HL-60 (cell line): ENCODE measurements around the gene NOXO1.

Experiments used
- CTCF ChIP-seq: IDR thresholded peaks from one replicate; pipeline ENCODE4 v1.5.1; 2011; ENCODE audit warnings: low read length, control low read depth, inconsistent platforms; ENCODE audit not compliant: insufficient read depth
- POLR2AphosphoS5 ChIP-seq: IDR thresholded peaks from 2 replicates; pipeline ENCODE4 v1.6.1; 2012; ENCODE audit warnings: low read depth
- SPI1 ChIP-seq: IDR thresholded peaks from 2 replicates; pipeline ENCODE4 v1.6.1; 2012; ENCODE audit warnings: low read depth, mild to moderate bottlenecking, borderline replicate concordance

- TF ChIP-seq SPI1 (no peak), POLR2AphosphoS5 (no peak), CTCF (no peak)
Measured at GRCh38 chr16:1993731-1994131, 12.5 kb upstream of the NOXO1 start.
